Activated CD4-positive, alpha-beta T cell treated with anti-CD3 and anti-CD28 coated beads for 4 hours (primary cell): ENCODE data around the gene FAIM2.

Experiments used
- DNase-seq, 2 donors: peaks; one replicate each; pipeline ENCODE4 v3.0.0-alpha.2; 2020

Gene FAIM2

GRCh38 chr12:49917166-49917787 is 13.6 kb upstream of the FAIM2 start:
- no peak for DNase-seq

- DNase-seq, result no peak
Observed at GRCh38 chr12:49916129-49916919, 12.6 kb upstream of the FAIM2 start.

- no peak for DNase-seq
Observed at GRCh38 chr12:49912345-49913255, 8.9 kb upstream of the FAIM2 start.

GRCh38 chr12:49911213-49911605 is 7.5 kb upstream of the FAIM2 start:
- DNase-seq, result no peak

GRCh38 chr12:49910331-49911212 is 6.9 kb upstream of the FAIM2 start:
- no peak for DNase-seq

GRCh38 chr12:49909826-49910225 is 6.1 kb upstream of the FAIM2 start:
- DNase-seq, result no peak

- no peak for DNase-seq
Observed at GRCh38 chr12:49909356-49909755, 5.7 kb upstream of the FAIM2 start.

GRCh38 chr12:49907352-49907751 is 3.7 kb upstream of the FAIM2 start:
- DNase-seq, result no peak

- DNase-seq, result no peak
Observed at GRCh38 chr12:49905718-49906314, 2.1 kb upstream of the FAIM2 start.

GRCh38 chr12:49904601-49905000 is 901 bp upstream of the FAIM2 start:
- no peak for DNase-seq

GRCh38 chr12:49903351-49903699 is 375 bp downstream of the FAIM2 start:
- DNase-seq, result no peak

- DNase-seq, result no peak
Observed at GRCh38 chr12:49902399-49903350, 1.0 kb downstream of the FAIM2 start.

GRCh38 chr12:49901986-49902385 is 1.7 kb downstream of the FAIM2 start:
- DNase-seq, result no peak

- DNase-seq, result no peak
Observed at GRCh38 chr12:49901026-49901425, 2.7 kb downstream of the FAIM2 start.

- no peak for DNase-seq
Observed at GRCh38 chr12:49900371-49900770, 3.3 kb downstream of the FAIM2 start.

GRCh38 chr12:49899921-49900320 is 3.8 kb downstream of the FAIM2 start:
- no peak for DNase-seq

GRCh38 chr12:49899286-49899843 is 4.3 kb downstream of the FAIM2 start:
- no peak for DNase-seq

- DNase-seq, result no peak
Observed at GRCh38 chr12:49897276-49897675, 6.4 kb downstream of the FAIM2 start.

GRCh38 chr12:49895773-49896172 is 7.9 kb downstream of the FAIM2 start:
- DNase-seq, result no peak

GRCh38 chr12:49894751-49895148 is 8.9 kb downstream of the FAIM2 start:
- no peak for DNase-seq
